Stimulated activated CD8-positive, alpha-beta memory T cell treated with anti-CD3 and anti-CD28 coated beads, Interleukin-2, amount 100 ng/mL, for 48 hours (primary cell): ENCODE data around the gene NFATC1.
A peak's percentile ranks its signal among the peaks of the same experiment; 100 is the strongest.

Experiments used
- DNase-seq, 2 donors: peaks; one replicate each; pipeline ENCODE4 v3.0.0-alpha.2; 2020; ENCODE audit warnings: low read depth in 2 of 2

Gene NFATC1

DNA sequence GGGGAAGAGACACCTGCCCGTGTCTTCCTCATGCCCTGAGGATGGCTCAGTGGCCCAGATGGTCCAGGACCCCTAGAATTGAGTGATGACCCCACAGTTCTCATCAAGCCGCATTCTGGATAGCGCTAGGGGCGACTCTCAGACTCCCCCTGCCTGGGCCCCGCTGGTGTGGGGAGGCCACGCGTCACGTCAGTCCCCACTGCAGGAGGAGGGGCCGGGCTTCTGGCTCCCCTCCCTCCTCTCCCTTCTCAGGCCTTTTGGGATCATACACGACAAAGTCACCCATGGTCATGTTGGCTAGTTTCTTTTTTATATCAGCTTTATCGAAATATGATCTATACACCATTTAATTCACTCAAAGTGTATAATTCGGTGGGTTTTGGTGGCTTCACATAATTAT, 61.5 kb downstream of the NFATC1 start:
- no peak for DNase-seq

GRCh38 chr18:79457652-79458051, 61.9 kb downstream of the NFATC1 start:
- no peak for DNase-seq

GRCh38 chr18:79458131-79458838, 62.6 kb downstream of the NFATC1 start:
- DNase-seq = no peak

DNA sequence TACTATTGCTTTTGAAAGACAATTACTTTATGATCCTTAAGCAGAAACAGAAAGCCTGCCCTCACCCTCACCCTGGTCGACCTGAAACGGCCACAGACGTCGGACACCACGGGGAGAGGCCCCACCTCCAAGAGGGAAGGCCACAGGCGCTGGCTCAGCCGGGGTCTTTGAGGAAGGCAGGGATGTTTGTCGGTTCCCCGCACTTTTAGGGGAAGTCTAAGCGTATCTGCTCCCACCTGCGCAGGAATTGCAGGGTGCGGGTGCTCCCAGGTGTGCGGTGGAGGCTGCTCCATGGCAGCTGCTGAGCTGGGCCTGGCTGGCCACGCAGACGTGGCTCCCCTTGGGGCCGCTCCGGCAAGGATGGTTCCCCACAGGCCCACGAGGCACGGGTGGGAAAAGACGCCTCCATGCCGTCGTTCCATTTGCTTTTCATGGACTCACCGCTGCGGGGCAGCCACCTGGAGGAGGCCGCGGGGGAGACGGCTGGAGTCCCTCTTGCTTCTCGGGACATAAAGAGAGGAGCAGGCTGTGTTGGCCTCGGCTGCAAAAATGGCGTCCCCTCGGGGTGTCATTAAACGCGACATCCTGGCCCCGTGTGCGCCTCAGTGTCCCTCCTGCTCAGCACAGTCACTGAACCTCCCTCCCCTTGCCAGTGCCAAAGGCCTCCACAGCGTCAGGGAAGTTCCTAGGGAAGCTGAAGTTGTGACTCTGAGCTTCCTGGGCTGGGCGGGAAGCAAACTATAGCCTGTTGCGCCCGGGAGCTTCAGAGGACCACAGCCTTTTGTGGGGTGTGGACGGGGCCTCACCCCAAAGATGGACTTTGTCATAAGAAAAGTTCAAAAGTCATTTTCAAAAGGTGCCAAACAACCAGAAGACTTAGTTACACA, 63.4 kb downstream of the NFATC1 start:
- no peak for DNase-seq

DNA sequence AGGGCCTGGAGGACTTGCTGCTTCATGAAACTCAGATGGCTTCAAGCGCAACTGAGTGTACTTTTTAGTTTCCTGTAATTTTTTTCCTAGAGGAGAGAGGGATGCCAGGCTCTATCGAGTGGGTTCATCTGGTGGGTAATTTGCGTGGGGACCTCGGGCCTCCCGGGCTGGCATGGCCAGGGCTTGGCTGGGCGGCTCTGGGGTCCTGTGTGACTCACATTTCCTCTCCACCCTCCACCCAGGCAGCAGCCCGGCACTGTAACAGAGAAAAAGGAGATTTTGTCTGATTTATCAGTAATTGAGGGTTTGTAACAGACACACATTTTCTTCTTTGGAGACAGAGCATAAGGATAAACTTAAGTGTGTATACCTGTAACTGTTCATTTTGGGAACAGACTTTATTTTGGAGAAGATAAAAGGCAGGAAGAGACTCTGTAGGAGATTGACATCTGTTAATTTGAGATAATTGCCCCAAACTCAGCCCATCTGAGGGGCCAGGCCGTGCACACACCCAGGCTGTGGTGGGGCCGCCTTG, 64.3 kb downstream of the NFATC1 start:
- no peak for DNase-seq

DNA sequence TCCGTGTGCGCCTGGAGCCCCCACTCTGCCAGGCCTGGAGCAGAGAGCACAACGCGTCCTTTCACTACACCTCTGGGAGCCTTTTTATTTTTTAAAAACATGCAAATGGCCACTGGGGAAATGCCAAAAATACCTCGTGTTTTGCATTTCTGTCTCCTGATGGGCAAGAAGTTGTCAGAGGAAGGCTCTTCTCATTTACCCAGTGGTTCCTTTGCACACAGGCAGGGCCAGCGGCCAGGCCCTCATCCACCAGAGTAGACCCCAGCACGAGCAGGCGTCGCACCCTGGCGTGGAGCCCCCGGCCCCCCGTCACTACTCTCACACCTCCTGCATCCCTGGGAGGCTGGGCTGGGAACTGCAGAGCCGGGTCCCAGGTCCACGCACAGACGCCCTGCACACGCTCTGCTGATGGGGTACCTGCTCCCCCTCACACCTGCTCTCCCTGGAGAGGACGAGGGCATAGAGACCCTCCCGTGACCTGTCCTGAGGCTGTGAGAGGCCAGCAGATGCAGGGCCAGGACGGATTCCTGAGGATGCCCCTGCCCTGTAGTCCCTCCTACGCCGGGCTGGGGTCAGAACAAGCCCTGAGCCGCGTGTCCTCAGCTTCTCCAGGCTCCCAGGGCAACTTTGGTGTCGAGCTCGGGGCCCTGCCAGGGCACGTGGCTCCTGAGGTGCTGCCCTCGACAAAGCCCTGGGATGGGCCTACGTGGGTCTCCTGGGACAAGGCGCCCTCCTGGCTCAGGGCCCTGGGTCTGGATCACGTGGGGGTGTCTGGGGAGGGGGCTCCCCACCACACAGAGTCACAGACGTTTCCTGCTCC, 65.0 kb downstream of the NFATC1 start:
- DNase-seq = no peak

DNA sequence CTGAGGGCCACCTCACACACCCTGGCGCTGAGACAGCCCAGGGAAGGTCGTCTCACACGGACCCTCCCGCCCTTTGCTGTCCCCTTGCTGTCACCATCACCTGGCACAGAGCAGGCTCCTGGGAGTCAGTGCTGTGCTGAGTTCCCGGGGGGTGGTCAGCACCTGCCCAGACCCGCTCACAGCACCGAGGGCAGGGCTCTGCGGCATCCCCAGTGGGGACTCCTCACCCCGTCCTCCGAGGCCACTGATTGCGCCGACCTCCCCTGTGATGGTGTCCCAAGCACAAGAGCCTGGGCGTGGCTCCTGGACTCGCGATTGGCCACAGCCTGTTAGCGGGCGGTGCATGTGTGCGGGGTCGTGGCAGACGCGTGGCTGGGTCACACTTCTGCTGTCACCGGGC, 65.9 kb downstream of the NFATC1 start:
- no peak for DNase-seq

DNA sequence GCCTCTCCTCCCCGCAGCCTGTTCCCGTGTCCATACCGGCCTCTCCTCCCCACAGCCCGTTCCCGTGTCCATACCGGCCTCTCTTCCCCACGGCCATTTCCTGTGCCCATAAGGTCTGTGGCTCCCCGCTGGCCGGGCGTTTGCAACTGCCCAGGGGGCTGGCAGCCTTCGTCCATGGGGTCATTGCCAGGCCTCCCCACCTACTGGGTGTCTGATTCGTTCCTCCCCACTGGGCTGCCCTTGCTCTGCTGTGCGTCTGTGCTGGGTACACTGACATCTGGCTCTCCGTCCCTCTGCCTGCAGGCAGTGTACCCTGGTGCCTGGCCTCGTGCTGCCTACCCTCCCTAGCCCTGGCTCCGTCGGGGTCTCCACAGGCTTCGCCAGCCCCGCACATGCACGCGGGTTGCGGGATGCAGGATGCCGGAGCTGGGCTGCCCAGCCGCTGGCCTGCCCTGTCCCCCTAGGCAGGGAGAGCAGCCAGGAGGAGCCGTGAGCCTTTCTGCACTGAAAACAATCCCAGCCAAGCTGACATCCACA, 67.8 kb downstream of the NFATC1 start:
- DNase-seq = no peak

- no peak for DNase-seq
Observed at GRCh38 chr18:79465392-79465991, 69.8 kb downstream of the NFATC1 start.

- no peak for DNase-seq
Observed at GRCh38 chr18:79466591-79466990, 70.9 kb downstream of the NFATC1 start.

DNA sequence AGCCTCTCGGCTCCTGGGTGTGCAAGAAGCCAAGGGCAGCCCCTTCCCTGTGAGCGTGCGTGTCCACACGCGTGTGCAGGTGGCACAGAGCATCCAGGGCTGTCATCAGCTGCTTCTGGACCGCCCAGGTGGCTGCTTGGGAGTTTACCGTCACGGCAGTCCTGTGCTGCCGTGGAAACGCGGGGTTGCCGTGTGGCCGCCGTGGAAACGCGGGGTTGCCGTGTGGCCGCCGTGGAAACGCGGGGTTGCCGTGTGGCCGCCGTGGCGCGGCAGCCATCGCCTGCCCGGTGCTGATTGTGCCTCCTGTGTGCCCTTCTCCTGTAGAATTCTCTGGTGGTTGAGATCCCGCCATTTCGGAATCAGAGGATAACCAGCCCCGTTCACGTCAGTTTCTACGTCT, 71.4 kb downstream of the NFATC1 start:
- DNase-seq = no peak

GRCh38 chr18:79468119-79468789, 72.5 kb downstream of the NFATC1 start:
- no peak for DNase-seq

DNA sequence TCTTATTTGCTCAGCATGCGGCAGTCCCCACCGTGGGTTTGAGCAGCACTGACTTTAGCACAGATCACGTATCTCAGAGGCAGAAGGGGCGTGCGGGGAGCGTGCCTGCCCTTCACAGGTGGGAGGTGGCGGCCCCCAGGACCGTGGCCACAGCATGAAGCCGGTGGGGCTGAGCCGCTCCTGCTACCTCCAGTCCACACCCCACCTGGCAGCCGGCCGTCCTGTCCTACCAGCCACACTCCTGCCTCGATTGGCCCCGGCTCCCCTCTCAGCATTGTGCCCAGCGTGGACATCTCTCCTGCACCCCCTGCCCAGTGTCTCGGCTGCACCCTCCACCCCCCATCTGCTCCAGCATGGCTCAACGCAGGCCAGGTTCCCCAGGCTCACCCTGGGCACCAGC, 73.6 kb downstream of the NFATC1 start:
- no peak for DNase-seq

GRCh38 chr18:79469751-79470505, 74.2 kb downstream of the NFATC1 start:
- DNase-seq = no peak

GRCh38 chr18:79470547-79470946, 74.8 kb downstream of the NFATC1 start:
- DNase-seq = peak in 1 of 2 donors; percentile 8

- DNase-seq = no peak
Observed at GRCh38 chr18:79471046-79471445, 75.3 kb downstream of the NFATC1 start.

DNA sequence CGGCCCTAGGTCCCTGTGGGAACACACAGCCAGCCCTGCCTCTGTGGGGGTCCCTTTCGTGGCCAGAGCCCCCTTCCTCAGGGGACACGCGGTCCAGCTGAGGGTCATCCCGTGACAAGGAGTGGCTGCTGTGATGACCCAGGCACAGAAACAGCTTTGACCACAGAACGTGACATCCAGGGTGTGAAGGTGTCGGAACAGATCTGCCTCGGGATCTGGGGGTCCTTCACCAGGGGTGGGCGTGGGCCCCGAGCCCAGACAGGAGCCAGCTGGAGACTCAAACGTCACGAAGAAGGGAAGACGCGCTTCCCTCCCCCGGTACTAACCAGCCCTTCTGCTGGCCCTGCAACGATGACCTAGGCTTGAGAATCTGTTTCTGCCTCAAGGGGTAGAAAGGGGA, 75.9 kb downstream of the NFATC1 start:
- no peak for DNase-seq

- no peak for DNase-seq
Observed at GRCh38 chr18:79472176-79472575, 76.4 kb downstream of the NFATC1 start.

GRCh38 chr18:79472946-79473345, 77.2 kb downstream of the NFATC1 start:
- DNase-seq = no peak
